Measurements from ENCODE around the gene AFG3L2. TPM values are rescaled to one million over a fixed set of nuclear protein-coding genes. Genes with fewer than 3 reads are reported as not detected.

AFG3L2 gene
- total and polyA plus RNA-seq, 9 of the 15 experiments (the other 6 are each of a cell fraction or from before 2014, with no cell fraction given), result 24.1 to 109 (median 84.0) TPM

- H3K4me2 ChIP-seq (ENCODE audit: insufficient read depth, low read length), result peak overlapping the region; percentile 21; the same call in 1 of the 2 replicates
- ATAC-seq, result peak; percentile 80
- TF ChIP-seq, protein P1, sequence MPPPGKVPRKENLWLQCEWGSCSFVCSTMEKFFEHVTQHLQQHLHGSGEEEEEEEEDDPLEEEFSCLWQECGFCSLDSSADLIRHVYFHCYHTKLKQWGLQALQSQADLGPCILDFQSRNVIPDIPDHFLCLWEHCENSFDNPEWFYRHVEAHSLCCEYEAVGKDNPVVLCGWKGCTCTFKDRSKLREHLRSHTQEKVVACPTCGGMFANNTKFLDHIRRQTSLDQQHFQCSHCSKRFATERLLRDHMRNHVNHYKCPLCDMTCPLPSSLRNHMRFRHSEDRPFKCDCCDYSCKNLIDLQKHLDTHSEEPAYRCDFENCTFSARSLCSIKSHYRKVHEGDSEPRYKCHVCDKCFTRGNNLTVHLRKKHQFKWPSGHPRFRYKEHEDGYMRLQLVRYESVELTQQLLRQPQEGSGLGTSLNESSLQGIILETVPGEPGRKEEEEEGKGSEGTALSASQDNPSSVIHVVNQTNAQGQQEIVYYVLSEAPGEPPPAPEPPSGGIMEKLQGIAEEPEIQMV (tag; conservative IDR thresholded peaks at IDR 0.05; ENCODE audit: low read depth), result no peak
- no peak for TF ChIP-seq ZSCAN32 (CRISPR knock-in tag; IDR thresholded peaks at IDR 0.05)
- TF ChIP-seq CAMTA2 (CRISPR knock-in tag; conservative IDR thresholded peaks at IDR 0.05), result no peak
- TF ChIP-seq NFIC (IDR thresholded peaks at IDR 0.05), result no peak
- no peak for TF ChIP-seq ZNF507 (tag; conservative IDR thresholded peaks at IDR 0.05)
- TF ChIP-seq ETV1 (tag; conservative IDR thresholded peaks at IDR 0.05; ENCODE audit: low read depth), result no peak
- TF ChIP-seq MAZ (CRISPR knock-in tag; conservative IDR thresholded peaks at IDR 0.05 in 1 of 2, IDR thresholded peaks at IDR 0.05 in 1 of 2), result peak in 1 of 2 experiments; percentile 43; a peak in 1 of 4 replicates
- no peak for TF ChIP-seq TAF7 (tag; IDR thresholded peaks at IDR 0.05)
- no peak for TF ChIP-seq MXI1 (IDR thresholded peaks at IDR 0.05; ENCODE audit: low read depth, low read length)
- TF ChIP-seq, protein P2, sequence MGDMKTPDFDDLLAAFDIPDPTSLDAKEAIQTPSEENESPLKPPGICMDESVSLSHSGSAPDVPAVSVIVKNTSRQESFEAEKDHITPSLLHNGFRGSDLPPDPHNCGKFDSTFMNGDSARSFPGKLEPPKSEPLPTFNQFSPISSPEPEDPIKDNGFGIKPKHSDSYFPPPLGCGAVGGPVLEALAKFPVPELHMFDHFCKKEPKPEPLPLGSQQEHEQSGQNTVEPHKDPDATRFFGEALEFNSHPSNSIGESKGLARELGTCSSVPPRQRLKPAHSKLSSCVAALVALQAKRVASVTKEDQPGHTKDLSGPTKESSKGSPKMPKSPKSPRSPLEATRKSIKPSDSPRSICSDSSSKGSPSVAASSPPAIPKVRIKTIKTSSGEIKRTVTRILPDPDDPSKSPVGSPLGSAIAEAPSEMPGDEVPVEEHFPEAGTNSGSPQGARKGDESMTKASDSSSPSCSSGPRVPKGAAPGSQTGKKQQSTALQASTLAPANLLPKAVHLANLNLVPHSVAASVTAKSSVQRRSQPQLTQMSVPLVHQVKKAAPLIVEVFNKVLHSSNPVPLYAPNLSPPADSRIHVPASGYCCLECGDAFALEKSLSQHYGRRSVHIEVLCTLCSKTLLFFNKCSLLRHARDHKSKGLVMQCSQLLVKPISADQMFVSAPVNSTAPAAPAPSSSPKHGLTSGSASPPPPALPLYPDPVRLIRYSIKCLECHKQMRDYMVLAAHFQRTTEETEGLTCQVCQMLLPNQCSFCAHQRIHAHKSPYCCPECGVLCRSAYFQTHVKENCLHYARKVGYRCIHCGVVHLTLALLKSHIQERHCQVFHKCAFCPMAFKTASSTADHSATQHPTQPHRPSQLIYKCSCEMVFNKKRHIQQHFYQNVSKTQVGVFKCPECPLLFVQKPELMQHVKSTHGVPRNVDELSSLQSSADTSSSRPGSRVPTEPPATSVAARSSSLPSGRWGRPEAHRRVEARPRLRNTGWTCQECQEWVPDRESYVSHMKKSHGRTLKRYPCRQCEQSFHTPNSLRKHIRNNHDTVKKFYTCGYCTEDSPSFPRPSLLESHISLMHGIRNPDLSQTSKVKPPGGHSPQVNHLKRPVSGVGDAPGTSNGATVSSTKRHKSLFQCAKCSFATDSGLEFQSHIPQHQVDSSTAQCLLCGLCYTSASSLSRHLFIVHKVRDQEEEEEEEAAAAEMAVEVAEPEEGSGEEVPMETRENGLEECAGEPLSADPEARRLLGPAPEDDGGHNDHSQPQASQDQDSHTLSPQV (IDR thresholded peaks at IDR 0.05), result peak; percentile 88
- TF ChIP-seq DMBX1 (CRISPR knock-in tag; IDR thresholded peaks at IDR 0.05; ENCODE audit: borderline replicate concordance), result 0 out of 2 replicates have a peak, but pooled peaks have one; percentile 53
- TF ChIP-seq ARNT (IDR thresholded peaks at IDR 0.05), result no peak
- no peak for TF ChIP-seq DNMT1 (IDR thresholded peaks at IDR 0.05)
- TF ChIP-seq EP400 (IDR thresholded peaks at IDR 0.05), result no peak
- TF ChIP-seq, protein P3, sequence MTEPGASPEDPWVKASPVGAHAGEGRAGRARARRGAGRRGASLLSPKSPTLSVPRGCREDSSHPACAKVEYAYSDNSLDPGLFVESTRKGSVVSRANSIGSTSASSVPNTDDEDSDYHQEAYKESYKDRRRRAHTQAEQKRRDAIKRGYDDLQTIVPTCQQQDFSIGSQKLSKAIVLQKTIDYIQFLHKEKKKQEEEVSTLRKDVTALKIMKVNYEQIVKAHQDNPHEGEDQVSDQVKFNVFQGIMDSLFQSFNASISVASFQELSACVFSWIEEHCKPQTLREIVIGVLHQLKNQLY (CRISPR knock-in tag; conservative IDR thresholded peaks at IDR 0.05), result no peak
Measured at GRCh38 chr18:12296087-12296403, 81.0 kb downstream of the AFG3L2 start.

More at GRCh38 chr18:12296087-12296403, 81.0 kb downstream of the AFG3L2 start:
- H3K9me1 ChIP-seq (ENCODE audit: control insufficient read depth, insufficient read depth, low read length), result no peaks in the 10 kb centered on the region
- no peaks in the 10 kb centered on the region for H3K9me3 ChIP-seq (replicated peaks; ENCODE audit: control insufficient read depth, insufficient read depth, low read depth, low read length)
- no peaks in the 10 kb centered on the region for H3K36me3 ChIP-seq (ENCODE audit: control insufficient read depth, insufficient read depth, low read length)
- 17% methylated on average over 3 of the region's 3 CpGs for WGBS (ENCODE audit: insufficient coverage, low coverage, missing lambda C conversion rate)
- H3K9ac ChIP-seq (ENCODE audit: insufficient read depth in 1 of 2, low read depth in 2 of 2, low read length in 2 of 2), result peak overlapping the region; percentile 13 to 46; a peak in 3 of 4 replicates
- no peak overlapping the region for H3K4me3 ChIP-seq
- H3K79me2 ChIP-seq (ENCODE audit: control insufficient read depth, insufficient read depth, low read length), result no peaks in the 10 kb centered on the region
- no peaks in the 10 kb centered on the region for H4K20me1 ChIP-seq (replicated peaks; ENCODE audit: control insufficient read depth, insufficient read depth, low read length)
- DNase-seq (ENCODE audit: extremely low read depth in 1 of 4, low spot score in 3 of 4) (peak in 3 of 4 experiments; percentile 32 to 77 (median 66)), FAIRE-seq (peak; percentile 48)
- H3K27ac ChIP-seq (ENCODE audit: extremely low read depth, low read depth, low read length), result peak overlapping the region; percentile 4; the same call in 2 of the 3 replicates
- in situ Hi-C loops (cut with MboI), result no loop called here
- intact Hi-C loops (cut with micrococcal nuclease), result no loop called here
- CTCF ChIA-PET (ENCODE audit: low intra/inter-chr PET ratio), result no interaction called here
- H2AFZ ChIP-seq (ENCODE audit: low read depth, low read length), result peak overlapping the region; percentile 84
- POLR2A ChIA-PET, result interaction anchor here (0.9 to 4.2 kb wide), 2 partner anchors 11 to 54 kb away, joined by 3 to 14 read pairs; no protein-coding TSS in a partner anchor
- H3K27me3 ChIP-seq (ENCODE audit: control insufficient read depth in 2 of 2, insufficient read depth in 2 of 2, low read length in 2 of 2), result no peaks in the 10 kb centered on the region
- peaks cover 13 to 19% of the 10 kb centered on the region in 2 experiments; a peak in 4 of 5 replicates for H3K4me1 ChIP-seq (replicated peaks in 1 of 2; ENCODE audit: control insufficient read depth in 2 of 2, insufficient read depth in 2 of 2, low read length in 2 of 2)
- BruUV-seq (replicated peaks), result no TSS peak
